ENCODE results near the gene GRSF1. TPM values are rescaled to one million over a fixed set of nuclear protein-coding genes. Genes with fewer than 3 reads are reported as not detected.
"Not testable (repeated sequence)": the region's sequence is repeated elsewhere in the genome, so short reads cannot be mapped to it uniquely, and the experiment has no call there.

GRSF1 gene
- total RNA-seq, 1 experiment from 2014 or later = 63.2 TPM

DNA sequence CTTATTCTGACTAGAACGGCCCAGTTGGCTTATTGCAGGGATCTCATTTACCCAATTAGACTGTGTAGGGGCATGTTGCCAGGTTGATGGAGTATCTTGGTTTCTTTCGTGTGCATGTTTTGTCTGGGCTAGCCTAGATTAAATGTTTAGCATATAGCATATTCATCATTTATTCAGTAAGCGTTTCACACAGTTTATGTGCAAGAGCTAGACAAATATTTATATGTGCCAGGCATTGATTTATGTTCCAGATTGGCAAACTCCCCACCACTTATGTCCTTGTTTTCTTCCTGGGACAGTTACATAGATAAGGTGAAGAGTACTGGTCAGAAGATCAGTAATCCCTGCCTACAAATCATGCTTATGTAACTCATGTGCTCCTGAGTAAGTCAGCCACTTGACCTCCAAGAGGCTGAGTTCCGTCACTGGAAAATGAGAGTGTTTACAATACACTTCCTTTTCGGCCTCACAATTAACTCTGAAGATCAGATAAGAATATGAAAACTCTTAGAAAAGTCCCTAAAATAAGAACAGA lies 60.7 kb downstream of the GRSF1 start:
- intact Hi-C loops (cut with micrococcal nuclease; ENCODE audit: unreplicated experiment) = no loop called here
- BruUV-seq (replicated peaks) = no TSS peak
- Histone ChIP-seq H3K4me3 (ENCODE audit: low read depth, low read length, poor library complexity, severe bottlenecking) (no peak overlapping the region), H3K9me3 (ENCODE audit: low read depth, low read length, poor library complexity, severe bottlenecking) (no peaks in the 10 kb centered on the region), H3K27ac (ENCODE audit: low read depth, low read length, poor library complexity, severe bottlenecking) (no peak overlapping the region), H3K27me3 (replicated peaks; ENCODE audit: insufficient read depth, low read depth, low read length, poor library complexity) (no peaks in the 10 kb centered on the region), H3K4me1 (ENCODE audit: insufficient read depth, low read length, poor library complexity, severe bottlenecking) (no peaks in the 10 kb centered on the region), H3K36me3 (ENCODE audit: insufficient read depth, low read length, poor library complexity, severe bottlenecking) (no peaks in the 10 kb centered on the region)
- ChIA-PET POLR2A (ENCODE audit: low non-redundant PET) (no interaction called here), CTCF (no interaction called here)
- TF ChIP-seq, protein P1, sequence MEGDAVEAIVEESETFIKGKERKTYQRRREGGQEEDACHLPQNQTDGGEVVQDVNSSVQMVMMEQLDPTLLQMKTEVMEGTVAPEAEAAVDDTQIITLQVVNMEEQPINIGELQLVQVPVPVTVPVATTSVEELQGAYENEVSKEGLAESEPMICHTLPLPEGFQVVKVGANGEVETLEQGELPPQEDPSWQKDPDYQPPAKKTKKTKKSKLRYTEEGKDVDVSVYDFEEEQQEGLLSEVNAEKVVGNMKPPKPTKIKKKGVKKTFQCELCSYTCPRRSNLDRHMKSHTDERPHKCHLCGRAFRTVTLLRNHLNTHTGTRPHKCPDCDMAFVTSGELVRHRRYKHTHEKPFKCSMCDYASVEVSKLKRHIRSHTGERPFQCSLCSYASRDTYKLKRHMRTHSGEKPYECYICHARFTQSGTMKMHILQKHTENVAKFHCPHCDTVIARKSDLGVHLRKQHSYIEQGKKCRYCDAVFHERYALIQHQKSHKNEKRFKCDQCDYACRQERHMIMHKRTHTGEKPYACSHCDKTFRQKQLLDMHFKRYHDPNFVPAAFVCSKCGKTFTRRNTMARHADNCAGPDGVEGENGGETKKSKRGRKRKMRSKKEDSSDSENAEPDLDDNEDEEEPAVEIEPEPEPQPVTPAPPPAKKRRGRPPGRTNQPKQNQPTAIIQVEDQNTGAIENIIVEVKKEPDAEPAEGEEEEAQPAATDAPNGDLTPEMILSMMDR (conservative IDR thresholded peaks at IDR 0.05; ENCODE audit: low read depth, low read length) = no peak
- no peak for DNase-seq (ENCODE audit: low spot score)

DNA sequence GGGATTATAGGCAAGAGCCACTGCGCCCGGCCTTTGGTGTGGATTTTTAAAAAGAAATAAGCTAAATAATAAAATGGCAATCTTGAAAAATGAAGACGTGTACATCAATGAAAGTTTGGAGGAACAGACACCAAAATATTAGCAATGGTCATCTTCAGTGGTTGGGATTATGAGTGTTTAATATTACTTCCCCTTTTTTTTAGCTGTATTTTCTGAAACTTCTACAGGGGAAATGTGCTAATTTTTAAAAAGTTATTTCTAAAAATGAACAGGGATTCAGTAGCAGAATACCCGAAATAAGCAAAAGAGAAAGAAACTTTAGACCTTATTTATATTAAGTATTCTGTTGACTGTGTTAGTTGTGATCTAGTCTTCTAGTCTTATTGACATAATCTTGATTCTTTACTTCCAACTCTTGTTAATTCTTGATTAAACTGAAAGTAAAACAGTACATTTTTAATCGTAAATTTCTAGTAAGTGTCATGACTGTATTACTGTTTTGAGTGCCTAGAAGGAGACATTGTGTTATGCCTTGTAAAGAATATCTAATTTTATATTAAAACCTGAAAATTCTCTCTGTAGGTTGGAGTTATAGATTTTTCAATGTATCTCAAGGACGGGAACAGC lies 66.6 kb downstream of the GRSF1 start:
- Histone ChIP-seq H3K4me3 (ENCODE audit: low read depth, low read length, poor library complexity, severe bottlenecking) (no peak overlapping the region), H3K27me3 (replicated peaks; ENCODE audit: insufficient read depth, low read depth, low read length, poor library complexity) (no peaks in the 10 kb centered on the region), H3K27ac (ENCODE audit: low read depth, low read length, poor library complexity, severe bottlenecking) (no peak overlapping the region), H3K4me1 (ENCODE audit: insufficient read depth, low read length, poor library complexity, severe bottlenecking) (no peaks in the 10 kb centered on the region), H3K9me3 (ENCODE audit: low read depth, low read length, poor library complexity, severe bottlenecking) (no peaks in the 10 kb centered on the region), H3K36me3 (ENCODE audit: insufficient read depth, low read length, poor library complexity, severe bottlenecking) (no peaks in the 10 kb centered on the region)
- ChIA-PET POLR2A (ENCODE audit: low non-redundant PET) (no interaction called here), CTCF (no interaction called here)
- TF ChIP-seq, protein P1 (conservative IDR thresholded peaks at IDR 0.05; ENCODE audit: low read depth, low read length) = no peak
- no peak for TF ChIP-seq EZH2 (IDR thresholded peaks at IDR 0.05; ENCODE audit: borderline replicate concordance, low read depth, low read length, poor library complexity, severe bottlenecking)
- DNase-seq (ENCODE audit: low spot score) = no peak
- intact Hi-C loops (cut with micrococcal nuclease; ENCODE audit: unreplicated experiment) = no loop called here
- no TSS peak for BruUV-seq (replicated peaks)

DNA sequence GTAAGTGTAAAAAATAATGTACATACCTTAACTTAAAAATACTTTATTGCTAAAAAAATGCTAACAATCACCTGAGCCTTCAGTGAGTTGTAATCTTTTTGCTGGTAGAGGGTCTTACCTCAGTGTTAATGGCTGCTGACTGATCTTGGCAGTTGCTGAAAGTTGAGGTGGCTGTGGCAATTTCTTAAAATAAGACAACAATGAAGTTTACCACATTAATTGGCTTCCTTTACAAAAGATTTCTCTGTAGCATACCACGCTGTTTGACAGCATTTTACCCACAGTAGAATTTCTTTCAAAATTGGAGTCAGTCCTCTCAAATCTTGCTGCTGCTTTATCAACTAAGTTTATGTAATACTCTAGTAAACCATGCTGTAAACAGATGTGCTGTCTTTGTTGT lies 70.3 kb downstream of the GRSF1 start:
- H3K27me3 ChIP-seq (replicated peaks; ENCODE audit: insufficient read depth, low read depth, low read length, poor library complexity); BruUV-seq (replicated peaks); H3K9me3 ChIP-seq (ENCODE audit: low read depth, low read length, poor library complexity, severe bottlenecking); POLR2A ChIA-PET (ENCODE audit: low non-redundant PET); intact Hi-C loops (cut with micrococcal nuclease; ENCODE audit: unreplicated experiment); DNase-seq (ENCODE audit: low spot score); H3K27ac ChIP-seq (ENCODE audit: low read depth, low read length, poor library complexity, severe bottlenecking); CTCF ChIA-PET; H3K4me1 ChIP-seq (ENCODE audit: insufficient read depth, low read length, poor library complexity, severe bottlenecking); H3K36me3 ChIP-seq (ENCODE audit: insufficient read depth, low read length, poor library complexity, severe bottlenecking); H3K4me3 ChIP-seq (ENCODE audit: low read depth, low read length, poor library complexity, severe bottlenecking): not testable (repeated sequence)

DNA sequence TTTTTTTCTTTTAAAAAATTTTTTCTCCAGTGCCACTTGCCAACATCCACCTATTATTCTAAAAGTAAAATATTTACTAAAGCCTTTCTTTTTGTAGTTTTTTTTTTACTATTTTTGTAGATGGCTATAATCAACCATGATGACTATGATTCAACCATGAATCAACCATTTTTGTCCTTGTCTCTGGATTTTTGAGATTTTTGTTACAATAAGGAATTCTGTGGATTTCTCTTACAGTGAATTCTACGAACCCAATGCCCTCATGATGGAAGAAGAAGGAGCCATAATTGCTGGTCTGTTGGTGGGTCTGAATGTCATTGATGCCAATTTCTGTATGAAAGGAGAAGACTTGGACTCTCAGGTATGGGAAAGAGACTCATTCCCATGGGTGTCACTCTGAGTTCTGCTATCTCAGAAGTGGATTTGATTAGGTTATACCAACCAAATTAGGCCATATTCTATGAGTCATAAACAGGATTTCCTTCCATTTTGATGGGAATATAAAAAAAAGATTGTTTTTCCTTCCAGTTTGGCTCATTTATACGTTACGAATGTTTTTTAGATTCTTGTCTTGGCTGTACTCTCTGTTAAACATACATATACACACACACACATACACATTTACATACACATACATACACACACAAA lies 71.3 kb downstream of the GRSF1 start:
- intact Hi-C loops (cut with micrococcal nuclease; ENCODE audit: unreplicated experiment) = no loop called here
- DNase-seq (ENCODE audit: low spot score) = no peak
- Histone ChIP-seq H3K36me3 (ENCODE audit: insufficient read depth, low read length, poor library complexity, severe bottlenecking) (no peaks in the 10 kb centered on the region), H3K27ac (ENCODE audit: low read depth, low read length, poor library complexity, severe bottlenecking) (no peak overlapping the region), H3K27me3 (replicated peaks; ENCODE audit: insufficient read depth, low read depth, low read length, poor library complexity) (no peaks in the 10 kb centered on the region), H3K4me1 (ENCODE audit: insufficient read depth, low read length, poor library complexity, severe bottlenecking) (no peaks in the 10 kb centered on the region), H3K9me3 (ENCODE audit: low read depth, low read length, poor library complexity, severe bottlenecking) (no peaks in the 10 kb centered on the region), H3K4me3 (ENCODE audit: low read depth, low read length, poor library complexity, severe bottlenecking) (no peak overlapping the region)
- no TSS peak for BruUV-seq (replicated peaks)
- no peak for TF ChIP-seq EZH2 (IDR thresholded peaks at IDR 0.05; ENCODE audit: borderline replicate concordance, low read depth, low read length, poor library complexity, severe bottlenecking)
- TF ChIP-seq, protein P1 (conservative IDR thresholded peaks at IDR 0.05; ENCODE audit: low read depth, low read length) = no peak
- CTCF ChIA-PET = no interaction called here
- POLR2A ChIA-PET (ENCODE audit: low non-redundant PET) = no interaction called here
